HepG2 (cell line): ENCODE results near the gene SNX13. TPM values are rescaled to one million over a fixed set of nuclear protein-coding genes. Genes with fewer than 3 reads are reported as not detected.

Source experiments
- ATAC-seq: fragments of 200-7000 bp; cut with Tn5 transposase; 3 replicates; pipeline ENCODE4 v1.9.1; 2020; ENCODE audit warnings: mild to moderate bottlenecking, moderate library complexity
- BruUV-seq: library from RNA; stranded (reverse); fragments of 400-500 nt; replicated peaks from 2 replicates; lab custom pipeline; 2021; lab: Mats Ljungman, UMichigan
- CTCF ChIA-PET: fragments of 300-600 bp; formaldehyde crosslinking; extraction: SDS; loops from one replicate; lab custom pipeline; 2021; ENCODE audit warnings: low total read pairs, inconsistent platforms, low intra/inter-chr PET ratio; lab: Yijun Ruan, JAX
- POLR2A ChIA-PET: fragments of 350-600 bp; sonication (Branson Sonifier 250); formaldehyde crosslinking; loops from one replicate; lab custom pipeline; 2020; ENCODE audit warnings: antibody characterized with exemption, inconsistent platforms; lab: Yijun Ruan, JAX
- DNase-seq: peaks from one replicate; pipeline ENCODE4 v3.0.0-alpha.2; 2015; ENCODE audit warnings: low spot score
- FAIRE-seq: peaks from 3 replicates; lab custom pipeline; 2011; peaks lifted over from hg19 to GRCh38; lab: Jason Lieb, UNC
- H2AFZ ChIP-seq: one replicate; pipeline ENCODE4 v1.6.1; 2011; ENCODE audit warnings: low read length, inconsistent platforms
- H3K27ac ChIP-seq: fragments of 300-600 bp; 3 replicates; pipeline ENCODE4 v1.8.0; 2011; ENCODE audit warnings: mixed run types, mild to moderate bottlenecking, mixed read lengths, low read length, inconsistent platforms; ENCODE audit not compliant: insufficient read depth; ENCODE audit errors: extremely low read length
- H3K27me3 ChIP-seq, 2 experiments: fragments of 200-600 bp in 1 of 2; 2 replicates in 1 of 2; 3 replicates in 1 of 2; pipeline versions ENCODE4 v1.6.0 to v1.8.0; 2011; ENCODE audit warnings: low read length in 2 of 2, mild to moderate bottlenecking in 2 of 2, moderate library complexity in 2 of 2, inconsistent platforms in 1 of 2; ENCODE audit not compliant: insufficient read depth in 2 of 2, control insufficient read depth in 1 of 2
- H3K36me3 ChIP-seq, 2 experiments: fragments of 200-600 bp in 1 of 2; replicated peaks in 1 of 2; 2 replicates in 1 of 2; 3 replicates in 1 of 2; pipeline versions ENCODE4 v1.5.1 to v1.8.0; 2011; ENCODE audit warnings: low read length in 2 of 2, inconsistent platforms in 1 of 2; ENCODE audit not compliant: insufficient read depth in 2 of 2, control insufficient read depth in 1 of 2
- H3K4me1 ChIP-seq: 2 replicates; pipeline ENCODE4 v1.5.1; 2012; ENCODE audit warnings: low read length, inconsistent platforms; ENCODE audit not compliant: insufficient read depth
- H3K4me2 ChIP-seq: 2 replicates; pipeline ENCODE4 v1.6.0; 2011; ENCODE audit warnings: low read depth, low read length, inconsistent platforms
- H3K4me3 ChIP-seq, 3 experiments: fragments of 200-600 bp in 1 of 3; sonication (generic), shearing (Covaris generic) in 1 of 3; replicated peaks in 1 of 3; 2 replicates each; pipeline ENCODE4 v1.5.1; 2011 to 2016; ENCODE audit warnings: low read length in 3 of 3, inconsistent platforms in 2 of 3, low read depth in 2 of 3, mild to moderate bottlenecking in 2 of 3, control low read depth in 1 of 3, mixed read lengths in 1 of 3; ENCODE audit not compliant: insufficient read depth in 1 of 3
- H3K79me2 ChIP-seq: one replicate; pipeline ENCODE4 v1.6.1; 2011; ENCODE audit warnings: low read length, inconsistent platforms; ENCODE audit not compliant: insufficient read depth
- H3K9ac ChIP-seq: 2 replicates; pipeline ENCODE4 v1.6.0; 2011; ENCODE audit warnings: mild to moderate bottlenecking, low read depth, low read length, inconsistent platforms; ENCODE audit not compliant: insufficient read depth
- H3K9me3 ChIP-seq: 2 replicates; pipeline ENCODE4 v1.5.1; 2012; ENCODE audit warnings: mild to moderate bottlenecking, low read length
- H4K20me1 ChIP-seq: 2 replicates; pipeline ENCODE4 v1.6.0; 2011; ENCODE audit warnings: inconsistent platforms, mild to moderate bottlenecking, low read length, moderate library complexity; ENCODE audit not compliant: insufficient read depth
- FOXK2 ChIP-seq: fragments of 450-650 bp; IDR thresholded peaks from 2 replicates; pipeline ENCODE4 v1.6.1; 2016
- KLF16 ChIP-seq, 2 experiments: sonication (generic) in 1 of 2; formaldehyde crosslinking in 1 of 2; IDR thresholded peaks; 2 replicates each; pipeline versions ENCODE4 v1.6.1 to v1.8.0; 2016 to 2023; ENCODE audit warnings: missing genetic modification reagents in 2 of 2, missing compliant biosample characterization in 1 of 2
- NFIB ChIP-seq: sonication (generic); formaldehyde crosslinking; IDR thresholded peaks from 2 replicates; pipeline ENCODE4 v1.9.0; 2021; ENCODE audit warnings: missing genetic modification reagents, mild to moderate bottlenecking, borderline replicate concordance
- RAD51 ChIP-seq: fragments of 450-650 bp; IDR thresholded peaks from 2 replicates; pipeline ENCODE4 v1.6.1; 2016; ENCODE audit warnings: borderline replicate concordance
- TBX3 ChIP-seq: fragments of 450-650 bp; IDR thresholded peaks from 2 replicates; pipeline ENCODE4 v1.6.1; 2017; ENCODE audit warnings: antibody characterized with exemption, mild to moderate bottlenecking, inconsistent platforms, borderline replicate concordance
- ZNF124 ChIP-seq: sonication (generic); formaldehyde crosslinking; IDR thresholded peaks from 2 replicates; pipeline ENCODE4 v1.4.0; 2020; ENCODE audit warnings: missing genetic modification reagents
- ZNF326 ChIP-seq: sonication (generic); formaldehyde crosslinking; IDR thresholded peaks from 2 replicates; pipeline ENCODE4 v1.4.0; 2020; ENCODE audit warnings: missing genetic modification reagents, borderline replicate concordance
- ZNF451 ChIP-seq: sonication (generic); formaldehyde crosslinking; IDR thresholded peaks from 2 replicates; pipeline ENCODE4 v1.5.0; 2020; ENCODE audit warnings: mild to moderate bottlenecking, missing genetic modification reagents
- ZNF496 ChIP-seq: sonication (generic); formaldehyde crosslinking; IDR thresholded peaks from 2 replicates; pipeline ENCODE4 v1.8.1; 2023; ENCODE audit warnings: mild to moderate bottlenecking, moderate library complexity, missing genetic modification reagents; ENCODE audit not compliant: insufficient replicate concordance
- ZNF598 ChIP-seq: sonication (generic); formaldehyde crosslinking; IDR thresholded peaks from 2 replicates; pipeline ENCODE4 v1.5.1; 2020; ENCODE audit warnings: mild to moderate bottlenecking, missing genetic modification reagents, borderline replicate concordance
- ZNF749 ChIP-seq: sonication (generic); formaldehyde crosslinking; IDR thresholded peaks from 2 replicates; pipeline ENCODE4 v1.8.0; 2022; ENCODE audit warnings: mild to moderate bottlenecking, missing genetic modification reagents, moderate library complexity, borderline replicate concordance
- WGBS: methylation state at CpG from one replicate; pipeline ENCODE4 v1.1.6; 2017; ENCODE audit warnings: low lambda C conversion rate; 5-methylcytosine and 5-hydroxymethylcytosine counted together
- in situ Hi-C: cut with HindIII; loops from 2 replicates; pipeline ENCODE4 v1.10.0; 2017; ENCODE audit warnings: low pct_unique_long_range_greater_than_20kb; ENCODE audit not compliant: extremely low pct_ligation_motif_present
- intact Hi-C: fragments of 100-400 bp; cut with micrococcal nuclease; formaldehyde crosslinking; loops from one replicate; pipeline ENCODE4 v1.10.0; 2022; ENCODE audit not compliant: unreplicated experiment
- polyA plus RNA-seq, 8 experiments: library from polyadenylated mRNA; depleted of rRNA in 3 of 8; stranded (reverse) in 7 of 8; unstranded in 1 of 8; fragments of >200 nt; fragmentation: Illumina TruSeq in 4 of 8; extraction: Trizol in 4 of 8; gene quantifications; 2 replicates each; pipeline versions ENCODE4 v1.2.1 to v1.2.3, GENCODE V29; 2011 to 2016; ENCODE audit warnings: low read depth in 4 of 8, missing spikeins in 1 of 8, mixed read lengths in 1 of 8; ENCODE audit not compliant: insufficient read depth in 1 of 8
- total RNA-seq, 5 experiments: library from RNA; depleted of rRNA; stranded (reverse); fragments of >200 nt; fragmentation: Illumina TruSeq; extraction: Trizol; gene quantifications; 2 replicates each; pipeline ENCODE4 v1.2.3, GENCODE V29; 2016; ENCODE audit warnings: low read depth in 1 of 5
- TF ChIP-seq, protein P1 (sequence below): IDR thresholded peaks from 2 replicates; pipeline ENCODE4 v1.6.1; 2016; ENCODE audit warnings: mild to moderate bottlenecking, missing biosample characterization, missing genetic modification reagents
- TF ChIP-seq, protein P2 (sequence below): sonication (generic); formaldehyde crosslinking; IDR thresholded peaks from 2 replicates; pipeline ENCODE4 v1.8.0; 2022; ENCODE audit warnings: mild to moderate bottlenecking, missing genetic modification reagents
- TF ChIP-seq, protein P3 (sequence below): sonication (generic); formaldehyde crosslinking; IDR thresholded peaks from 2 replicates; pipeline ENCODE4 v1.8.1; 2023; ENCODE audit warnings: mild to moderate bottlenecking, moderate library complexity, missing genetic modification reagents
- TF ChIP-seq, protein P4 (sequence below): sonication (generic); formaldehyde crosslinking; conservative IDR thresholded peaks from 2 replicates; pipeline ENCODE4 v1.8.1; 2023; ENCODE audit warnings: missing genetic modification reagents
- TF ChIP-seq, protein P5 (sequence below): sonication (generic); formaldehyde crosslinking; IDR thresholded peaks from 2 replicates; pipeline ENCODE4 v1.5.0; 2020; ENCODE audit warnings: mild to moderate bottlenecking, low read depth, missing genetic modification reagents, borderline replicate concordance

Gene SNX13
- total and polyA plus RNA-seq, 2 of the 13 experiments (the other 11 are each of a cell fraction or from before 2014, with no cell fraction given) = 14.3 to 32.3 TPM

DNA sequence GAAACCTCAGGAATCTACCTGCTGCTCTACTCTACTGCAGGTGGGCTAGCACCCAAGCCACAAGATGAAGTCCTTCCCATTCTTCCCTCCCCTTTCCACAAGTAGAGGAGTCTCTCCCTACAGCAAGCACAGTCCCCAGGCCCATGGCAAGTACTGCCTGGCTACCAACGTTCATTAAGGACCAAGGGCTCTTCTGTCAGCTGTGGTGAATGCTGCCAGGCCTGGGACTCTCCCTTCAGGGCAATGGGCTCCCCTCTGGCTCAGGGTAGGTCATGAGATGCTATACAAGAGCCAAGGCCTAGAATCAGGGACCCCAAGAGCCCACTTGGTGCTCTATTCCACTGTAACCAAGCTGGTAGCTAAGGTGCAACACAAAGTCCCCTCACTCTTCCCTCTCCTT lies 39.8 kb downstream of the SNX13 start:
- Histone ChIP-seq H2AFZ (no peak overlapping the region), H4K20me1 (no peaks in the 10 kb centered on the region), H3K36me3 (no peaks in the 10 kb centered on the region; a peak in 1 of 5 replicates), H3K79me2 (peaks cover 22% of the 10 kb centered on the region), H3K9ac (no peak overlapping the region), H3K4me3 (no peak overlapping the region), H3K27me3 (no peaks in the 10 kb centered on the region), H3K27ac (no peak overlapping the region), H3K4me2 (no peak overlapping the region), H3K4me1 (peaks cover 11% of the 10 kb centered on the region), H3K9me3 (no peaks in the 10 kb centered on the region)
- ChIA-PET POLR2A (no interaction called here), CTCF (no interaction called here)
- DNase-seq (no peak), ATAC-seq (no peak), FAIRE-seq (no peak)
- in situ Hi-C loops (no loop called here), intact Hi-C loops (no loop called here)
- TF ChIP-seq ZNF749 (CRISPR knock-in tag) (no peak), ZNF326 (CRISPR knock-in tag) (no peak), TBX3 (no peak), ZNF124 (CRISPR knock-in tag) (no peak), RAD51 (no peak), ZNF496 (no peak), KLF16 (CRISPR knock-in tag; IDR thresholded peaks at IDR 0.05) (no peak), ZNF451 (no peak), NFIB (CRISPR knock-in tag) (no peak), ZNF598 (CRISPR knock-in tag) (no peak), FOXK2 (no peak)
- TF ChIP-seq, protein P1, sequence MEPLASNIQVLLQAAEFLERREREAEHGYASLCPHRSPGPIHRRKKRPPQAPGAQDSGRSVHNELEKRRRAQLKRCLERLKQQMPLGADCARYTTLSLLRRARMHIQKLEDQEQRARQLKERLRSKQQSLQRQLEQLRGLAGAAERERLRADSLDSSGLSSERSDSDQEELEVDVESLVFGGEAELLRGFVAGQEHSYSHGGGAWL (CRISPR knock-in tag) = no peak
- TF ChIP-seq, protein P2, sequence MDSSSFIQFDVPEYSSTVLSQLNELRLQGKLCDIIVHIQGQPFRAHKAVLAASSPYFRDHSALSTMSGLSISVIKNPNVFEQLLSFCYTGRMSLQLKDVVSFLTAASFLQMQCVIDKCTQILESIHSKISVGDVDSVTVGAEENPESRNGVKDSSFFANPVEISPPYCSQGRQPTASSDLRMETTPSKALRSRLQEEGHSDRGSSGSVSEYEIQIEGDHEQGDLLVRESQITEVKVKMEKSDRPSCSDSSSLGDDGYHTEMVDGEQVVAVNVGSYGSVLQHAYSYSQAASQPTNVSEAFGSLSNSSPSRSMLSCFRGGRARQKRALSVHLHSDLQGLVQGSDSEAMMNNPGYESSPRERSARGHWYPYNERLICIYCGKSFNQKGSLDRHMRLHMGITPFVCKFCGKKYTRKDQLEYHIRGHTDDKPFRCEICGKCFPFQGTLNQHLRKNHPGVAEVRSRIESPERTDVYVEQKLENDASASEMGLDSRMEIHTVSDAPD (CRISPR knock-in tag) = no peak
- TF ChIP-seq, protein P3, sequence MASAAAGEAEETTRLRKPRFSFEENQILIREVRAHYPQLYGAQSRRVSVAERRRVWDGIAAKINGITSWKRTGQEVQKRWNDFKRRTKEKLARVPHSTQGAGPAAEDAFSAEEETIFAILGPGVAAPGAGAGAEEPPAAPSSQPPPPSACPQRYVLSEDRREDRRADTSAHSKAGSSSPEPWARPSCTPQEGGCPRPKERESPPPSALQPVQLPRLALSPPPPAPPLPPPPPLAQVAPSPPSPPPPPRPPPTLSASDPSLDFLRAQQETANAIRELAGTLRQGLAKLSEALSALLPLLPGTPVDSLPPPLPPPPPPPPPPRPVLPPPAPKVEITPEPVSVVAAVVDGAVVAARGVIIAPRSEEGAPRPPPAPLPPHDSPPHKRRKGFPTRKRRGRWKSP = no peak
- TF ChIP-seq, protein P4, sequence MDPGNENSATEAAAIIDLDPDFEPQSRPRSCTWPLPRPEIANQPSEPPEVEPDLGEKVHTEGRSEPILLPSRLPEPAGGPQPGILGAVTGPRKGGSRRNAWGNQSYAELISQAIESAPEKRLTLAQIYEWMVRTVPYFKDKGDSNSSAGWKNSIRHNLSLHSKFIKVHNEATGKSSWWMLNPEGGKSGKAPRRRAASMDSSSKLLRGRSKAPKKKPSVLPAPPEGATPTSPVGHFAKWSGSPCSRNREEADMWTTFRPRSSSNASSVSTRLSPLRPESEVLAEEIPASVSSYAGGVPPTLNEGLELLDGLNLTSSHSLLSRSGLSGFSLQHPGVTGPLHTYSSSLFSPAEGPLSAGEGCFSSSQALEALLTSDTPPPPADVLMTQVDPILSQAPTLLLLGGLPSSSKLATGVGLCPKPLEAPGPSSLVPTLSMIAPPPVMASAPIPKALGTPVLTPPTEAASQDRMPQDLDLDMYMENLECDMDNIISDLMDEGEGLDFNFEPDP (CRISPR knock-in tag) = no peak
- TF ChIP-seq, protein P5, sequence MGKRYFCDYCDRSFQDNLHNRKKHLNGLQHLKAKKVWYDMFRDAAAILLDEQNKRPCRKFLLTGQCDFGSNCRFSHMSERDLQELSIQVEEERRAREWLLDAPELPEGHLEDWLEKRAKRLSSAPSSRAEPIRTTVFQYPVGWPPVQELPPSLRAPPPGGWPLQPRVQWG = no peak
- no TSS peak for BruUV-seq
- 86% methylated on average over 1 of the region's 1 CpG for WGBS
